Hematopoietic multipotent progenitor cell treated with erythropoietin and hydrocortisone succinate and interleukin-3 and kit ligand, for 17 days (in vitro differentiated cells): Measurements from ENCODE around the gene LSP1.
"Not testable (repeated sequence)": the region's sequence is repeated elsewhere in the genome, so short reads cannot be mapped to it uniquely, and the experiment has no call there.

Source experiments
- DNase-seq: peaks from one replicate; pipeline ENCODE4 v3.0.0-alpha.2; 2015; ENCODE audit warnings: low spot score

The LSP1 gene

DNA sequence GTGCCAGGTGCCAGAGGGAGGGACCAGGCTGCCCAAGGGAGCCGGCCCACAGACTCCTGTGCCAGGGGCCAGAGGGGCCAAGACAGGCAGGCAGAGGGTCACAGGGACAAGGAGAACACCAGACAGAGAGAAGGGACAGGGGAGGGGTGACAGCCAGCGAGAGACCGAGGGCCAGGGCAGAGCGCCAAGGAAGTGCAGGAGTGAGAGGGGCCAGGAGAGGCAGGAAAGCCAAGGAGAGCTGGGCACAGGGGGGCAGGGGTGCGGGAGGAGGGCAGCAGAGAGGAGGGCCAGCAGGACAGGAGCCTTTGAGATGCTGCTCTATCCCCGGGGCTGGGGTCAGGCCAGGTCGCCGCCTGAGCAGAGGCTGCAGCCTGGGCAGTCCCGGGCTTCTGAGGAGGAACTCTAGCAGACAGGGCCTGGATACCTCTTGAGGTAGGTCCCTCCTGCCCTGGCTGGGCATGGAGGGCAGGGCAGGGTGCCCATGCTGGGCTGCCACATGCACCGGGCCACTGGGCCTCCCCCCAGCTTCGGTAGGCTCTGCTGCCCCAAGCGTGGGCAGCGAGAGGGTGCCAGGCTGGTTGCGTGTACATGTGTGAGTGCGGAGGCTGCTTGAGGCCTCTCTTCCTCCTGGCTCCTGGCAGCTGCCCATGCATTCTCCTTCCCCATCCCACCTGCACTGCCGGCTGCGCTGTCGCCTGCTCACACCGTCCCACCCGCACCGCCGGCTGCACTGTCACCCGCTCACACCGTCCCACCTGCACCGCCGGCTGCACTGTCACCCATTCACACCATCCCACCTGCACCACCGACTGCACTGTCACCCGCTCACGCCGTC is 12.2 kb downstream of the LSP1 start:
- no peak for DNase-seq

DNA sequence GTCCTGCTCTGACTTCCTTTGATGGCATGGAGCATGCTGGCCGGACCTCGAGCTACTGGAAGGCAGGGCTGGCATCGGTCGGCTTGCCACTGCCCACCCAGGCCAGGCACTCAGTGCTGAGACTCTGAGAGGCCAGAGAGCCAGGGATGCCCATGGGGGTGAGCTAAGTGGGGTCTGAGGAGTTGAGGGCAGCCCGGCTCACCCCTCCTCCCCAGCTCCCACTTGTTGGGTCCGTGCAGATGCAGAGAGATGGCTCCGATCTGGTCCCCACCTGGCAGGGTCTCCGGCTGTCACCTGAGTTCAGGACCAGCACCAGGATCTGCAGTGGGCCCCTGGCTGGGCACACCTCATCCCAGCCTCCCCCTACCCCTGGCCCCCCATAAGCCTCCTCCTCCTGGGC is 13.3 kb downstream of the LSP1 start:
- DNase-seq = no peak

DNA sequence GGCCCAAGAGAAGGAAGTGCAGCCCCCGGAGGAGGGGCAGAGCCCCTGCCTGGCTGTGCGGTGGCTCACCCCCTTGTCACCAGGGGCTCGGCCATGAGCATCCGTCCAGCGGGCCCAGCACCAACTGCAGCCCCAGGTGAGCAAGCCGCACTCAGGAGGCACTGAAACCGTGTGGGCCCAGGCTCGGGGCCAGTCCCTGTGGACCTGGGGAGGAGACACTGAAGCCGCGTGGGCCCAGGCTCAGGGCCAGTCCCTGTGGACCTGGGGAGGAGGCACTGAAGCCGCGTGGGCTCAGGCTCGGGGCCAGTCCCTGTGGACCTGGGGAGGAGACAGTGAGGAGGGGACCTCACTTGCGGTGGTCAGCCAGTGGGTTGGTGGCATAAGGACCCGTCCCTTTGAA is 13.9 kb downstream of the LSP1 start:
- DNase-seq = no peak

DNA sequence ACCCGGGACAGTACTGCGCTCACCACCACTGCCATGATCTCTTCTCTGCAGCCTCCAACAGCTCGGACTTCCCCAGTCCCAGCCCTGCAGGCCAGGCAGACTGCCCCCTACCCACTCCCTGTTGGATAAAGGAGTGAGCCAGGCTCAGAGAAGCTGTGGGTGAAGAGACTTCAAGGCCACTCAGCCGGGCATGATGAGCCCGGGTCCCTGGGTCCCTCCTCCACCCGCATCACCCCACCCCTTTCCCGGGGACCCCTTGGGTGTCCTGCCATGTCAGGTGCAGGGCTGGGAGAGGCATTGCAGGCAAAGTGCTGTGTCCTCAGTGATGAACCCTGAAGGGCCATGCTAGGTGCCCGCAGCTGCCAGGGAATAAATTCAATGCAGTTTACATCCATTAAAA is 14.5 kb downstream of the LSP1 start:
- DNase-seq = no peak

DNA sequence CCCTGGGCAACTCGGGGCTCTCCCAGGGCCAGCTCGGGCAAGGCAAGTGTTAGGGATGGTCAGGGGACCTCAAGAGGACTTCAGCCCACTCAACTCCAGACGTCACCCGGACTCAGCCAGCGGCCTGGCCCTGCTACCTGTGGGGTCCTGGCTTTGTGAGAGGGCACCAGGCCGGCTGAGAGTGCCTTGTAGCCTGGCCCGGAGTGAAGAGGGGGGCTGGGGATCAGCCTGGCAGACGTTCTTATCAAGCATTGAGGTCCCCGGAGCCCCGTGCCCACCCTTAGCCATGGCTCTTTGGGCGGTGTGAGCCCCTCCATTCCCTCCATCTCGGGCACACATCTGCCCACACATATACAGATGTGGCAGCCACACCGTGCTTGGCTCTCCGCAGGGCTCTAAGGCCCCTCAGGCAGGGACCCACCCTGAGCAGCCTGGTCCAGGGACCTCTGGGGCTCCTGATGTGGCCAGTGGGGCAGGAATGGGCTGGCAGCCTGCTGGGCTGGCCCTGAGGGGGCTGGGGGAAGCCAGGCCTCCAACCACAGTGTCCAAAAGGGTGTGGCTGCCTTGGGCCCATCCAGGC is 15.3 kb downstream of the LSP1 start:
- DNase-seq = no peak

DNA sequence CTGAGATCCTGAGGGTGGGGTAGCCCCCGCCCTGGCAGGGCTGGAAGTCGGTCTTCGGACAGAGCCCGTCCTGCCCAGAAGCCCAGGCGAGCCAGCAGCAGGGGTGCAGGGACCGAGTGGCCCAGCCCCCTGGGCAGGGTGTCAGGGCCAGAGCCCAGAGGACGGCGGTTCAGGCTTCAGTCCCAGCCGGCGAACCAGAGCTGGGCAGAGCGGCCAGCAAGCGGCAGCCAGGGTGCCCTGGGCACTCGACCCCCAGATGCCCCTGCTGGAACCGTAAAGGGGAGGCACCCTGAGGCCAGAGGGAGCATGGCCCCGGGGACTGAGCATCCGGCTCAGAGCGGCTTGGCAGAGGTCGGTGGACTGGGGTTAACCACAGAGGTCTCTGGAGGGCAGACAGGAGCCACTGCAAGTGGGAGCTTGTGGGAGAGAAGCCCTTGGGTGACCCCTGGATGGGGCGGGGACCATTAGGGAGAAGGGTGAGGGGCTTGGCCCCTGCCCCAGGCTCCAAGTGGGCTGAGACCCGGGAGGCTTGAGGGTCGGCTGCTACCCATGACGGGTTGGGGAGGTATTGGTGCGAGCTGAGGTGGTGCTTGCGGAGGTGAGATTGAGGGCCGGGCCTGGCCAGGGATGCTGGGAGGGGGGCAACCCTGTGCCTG is 15.9 kb downstream of the LSP1 start:
- no peak for DNase-seq

DNA sequence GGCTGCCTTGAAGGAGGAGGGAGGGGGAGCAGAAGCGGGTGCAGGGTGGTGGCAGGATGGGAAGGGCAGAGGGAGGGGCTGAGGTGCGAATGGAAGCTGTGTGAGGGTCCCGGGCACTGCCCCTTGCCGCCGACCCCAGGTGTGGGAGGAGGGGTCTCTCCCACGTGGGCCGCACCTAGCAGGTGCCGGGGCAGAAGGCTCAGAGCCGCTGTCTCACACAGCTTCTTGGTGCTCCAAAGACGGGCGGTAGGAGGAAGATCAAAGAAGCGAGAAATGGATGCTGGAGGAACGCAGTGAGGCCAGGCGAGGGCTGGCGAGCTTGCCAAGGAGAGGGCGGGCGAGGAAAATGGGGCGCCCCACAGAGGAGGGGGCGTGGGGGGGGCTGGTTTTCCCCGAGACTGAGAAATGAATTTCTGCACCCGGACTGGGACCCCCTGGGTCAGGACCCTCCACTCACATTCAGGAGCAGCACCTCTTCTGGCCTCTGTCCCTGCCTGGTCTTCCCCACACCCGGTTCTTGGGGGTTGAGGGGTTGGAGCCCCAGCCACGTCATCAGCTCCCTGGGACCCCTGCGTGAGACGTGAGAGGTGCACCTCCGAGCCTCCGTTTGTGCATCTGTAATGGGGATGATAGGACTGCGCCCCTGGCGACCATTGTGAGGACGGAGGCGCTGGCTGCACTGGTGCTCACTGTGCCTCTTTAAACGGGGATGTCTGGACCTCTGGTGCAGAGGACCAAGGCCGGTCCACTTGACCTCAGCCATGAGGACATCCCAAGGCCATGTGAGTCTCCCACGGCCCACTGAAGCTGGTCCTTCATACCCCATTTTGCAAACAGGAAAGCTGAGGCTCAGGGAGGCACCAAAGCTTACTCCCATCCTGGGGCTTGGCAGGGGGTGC is 16.8 kb downstream of the LSP1 start:
- DNase-seq = no peak

DNA sequence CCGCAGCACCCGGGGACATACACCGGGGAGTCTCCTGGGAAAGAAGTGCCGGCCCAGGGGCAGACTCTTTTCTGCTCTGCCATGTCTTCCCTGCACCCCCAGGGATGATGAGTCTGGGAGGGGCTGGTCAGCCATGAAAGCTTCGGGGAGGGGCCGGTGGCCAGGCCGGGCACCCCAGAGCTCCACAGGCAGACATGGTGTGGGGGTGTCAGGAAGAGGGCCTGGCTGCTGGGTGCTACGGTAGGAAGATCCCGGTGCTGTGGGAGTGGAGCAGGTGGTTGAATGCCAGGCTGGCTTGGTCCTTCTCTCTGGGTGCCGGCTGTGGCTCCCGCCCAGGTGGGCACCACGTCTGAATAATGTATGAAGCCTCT is 17.4 kb downstream of the LSP1 start:
- DNase-seq = no peak

DNA sequence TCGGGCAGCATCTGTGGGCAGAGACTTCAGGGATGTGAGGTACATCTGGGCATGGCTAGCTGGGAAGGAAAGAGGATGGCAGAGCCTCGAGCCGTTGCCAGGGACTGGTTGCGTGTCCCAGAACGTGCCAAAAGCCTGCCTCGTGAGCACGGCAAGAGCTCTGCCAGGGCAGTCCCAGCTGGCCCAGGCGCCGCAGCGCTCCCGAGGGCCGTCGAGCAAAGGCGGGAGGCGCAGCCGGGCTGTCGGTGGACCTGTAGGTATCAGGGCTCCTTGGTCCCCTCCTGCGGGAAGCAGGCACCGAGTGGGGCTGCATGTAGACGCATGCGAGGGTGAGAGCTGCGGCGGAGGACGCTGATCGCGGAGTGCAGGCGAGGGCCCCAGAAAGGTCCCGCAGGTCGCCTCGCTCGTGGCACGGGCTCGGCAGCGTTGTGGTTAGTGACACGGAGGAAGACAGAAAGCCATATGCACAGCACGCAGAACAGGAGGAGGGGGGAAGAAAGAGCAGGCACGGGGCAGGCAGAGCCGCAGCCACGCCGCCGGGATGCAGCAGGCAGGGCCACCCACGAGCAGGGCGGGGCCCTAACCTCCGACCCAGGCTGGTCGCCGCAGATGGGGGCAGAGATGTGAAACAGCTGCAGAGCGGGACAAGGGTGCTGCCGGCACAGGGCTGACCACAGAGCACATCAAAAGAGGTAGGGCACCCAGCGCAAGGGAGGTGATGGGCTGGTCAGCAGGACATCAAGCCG is 18.0 kb downstream of the LSP1 start:
- DNase-seq = no peak

DNA sequence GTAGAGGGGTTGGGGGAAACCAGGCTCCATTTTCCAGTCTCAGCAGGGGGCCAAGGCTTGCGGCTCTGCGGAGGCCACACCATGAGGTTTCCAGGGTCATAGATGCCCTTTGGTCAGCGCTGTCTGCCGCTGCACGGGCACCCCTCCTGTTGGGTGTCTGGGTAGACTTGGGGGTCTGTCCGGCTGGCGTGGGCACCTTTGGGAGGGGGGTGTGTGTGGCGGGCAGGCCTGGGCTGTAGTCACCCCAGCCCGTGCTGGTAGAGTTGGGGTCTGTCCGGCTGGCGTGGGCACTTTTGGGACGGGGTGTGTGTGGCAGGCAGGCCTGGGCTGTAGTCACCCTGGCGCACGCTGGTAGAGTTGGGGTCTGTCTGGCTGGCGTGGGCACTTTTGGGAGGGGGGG is 18.6 kb downstream of the LSP1 start:
- no peak for DNase-seq

DNA sequence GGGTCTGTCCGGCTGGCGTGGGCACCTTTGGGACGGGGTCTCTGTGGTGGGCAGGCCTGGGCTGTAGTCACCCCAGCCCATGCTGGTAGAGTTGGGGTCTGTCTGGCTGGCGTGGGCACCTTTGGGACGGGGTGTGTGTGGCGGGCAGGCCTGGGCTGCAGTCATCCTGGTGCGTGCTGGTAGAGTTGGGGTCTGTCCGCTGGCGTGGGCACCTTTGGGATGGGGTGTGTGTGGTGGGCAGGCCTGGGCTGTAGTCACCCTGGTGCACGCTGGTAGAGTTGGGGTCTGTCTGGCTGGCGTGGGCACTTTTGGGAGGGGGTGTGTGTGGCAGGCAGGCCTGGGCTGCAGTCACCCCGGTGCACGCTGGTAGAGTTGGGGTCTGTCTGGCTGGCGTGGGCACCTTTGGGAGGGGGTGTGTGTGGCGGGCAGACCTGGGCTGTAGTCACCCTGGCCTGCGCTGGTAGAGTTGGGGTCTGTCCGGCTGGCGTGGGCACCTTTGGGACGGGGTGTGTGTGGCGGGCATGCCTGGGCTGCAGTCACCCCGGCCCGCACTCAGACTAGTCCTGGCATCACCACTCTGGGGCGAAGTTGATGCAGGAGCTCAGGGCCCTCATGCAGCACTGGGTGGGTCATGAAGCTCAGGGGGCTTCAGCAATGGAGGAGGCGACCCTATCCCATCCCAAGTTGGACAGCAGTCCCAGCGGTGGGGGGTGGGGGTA is 19.5 kb downstream of the LSP1 start:
- DNase-seq = no peak

DNA sequence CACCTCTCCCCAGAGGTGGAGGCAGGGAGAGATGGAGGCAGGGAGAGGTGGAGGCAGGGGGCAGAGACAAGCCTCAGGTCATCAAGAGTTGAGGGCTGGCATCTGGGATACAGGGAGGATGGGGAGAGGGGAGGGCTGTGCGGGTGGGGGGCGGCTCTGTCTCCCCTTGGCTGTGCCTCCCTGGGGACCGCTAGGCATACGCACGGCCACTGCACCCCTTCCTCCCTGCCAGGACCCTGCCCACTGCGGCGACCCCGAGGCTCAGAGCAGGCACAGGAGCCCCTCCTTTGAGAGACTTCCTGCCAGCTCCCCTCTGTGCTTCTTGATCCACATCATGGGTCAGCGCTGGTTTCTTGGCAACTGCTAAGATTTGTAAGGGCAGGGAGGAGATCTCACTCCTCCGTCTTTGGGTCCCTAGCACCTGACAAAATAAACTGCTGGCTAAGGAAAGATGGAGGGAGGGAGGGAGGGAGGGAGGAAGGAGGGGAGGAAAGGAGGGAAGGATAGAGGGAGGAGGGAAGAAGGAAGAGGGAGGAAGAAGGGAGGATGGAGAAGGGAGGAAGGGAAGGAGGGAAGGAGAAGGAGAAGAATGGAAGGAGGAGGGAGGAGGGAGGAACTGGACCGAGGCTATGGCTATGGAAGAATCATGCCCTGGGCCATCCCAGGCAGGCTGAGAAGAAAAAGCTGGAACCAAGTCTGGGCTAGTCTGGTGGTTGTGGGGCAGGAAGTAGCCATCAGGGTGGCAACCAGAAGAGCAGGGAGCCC is 20.3 kb downstream of the LSP1 start:
- no peak for DNase-seq

DNA sequence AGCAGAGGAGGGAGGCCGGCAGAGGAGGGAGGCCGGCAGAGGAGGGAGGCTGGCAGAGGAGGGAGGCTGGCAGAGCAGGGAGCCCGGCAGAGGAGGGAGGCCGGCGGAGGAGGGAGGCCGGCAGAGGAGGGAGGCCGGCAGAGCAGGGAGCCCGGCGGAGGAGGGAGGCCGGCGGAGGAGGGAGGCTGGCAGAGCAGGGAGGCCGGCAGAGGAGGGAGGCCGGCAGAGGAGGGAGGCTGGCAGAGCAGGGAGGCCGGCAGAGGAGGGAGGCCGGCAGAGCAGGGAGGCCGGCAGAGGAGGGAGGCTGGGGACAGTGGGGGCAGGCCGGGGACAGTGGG is 20.9 kb downstream of the LSP1 start:
- not testable (repeated sequence) for DNase-seq

DNA sequence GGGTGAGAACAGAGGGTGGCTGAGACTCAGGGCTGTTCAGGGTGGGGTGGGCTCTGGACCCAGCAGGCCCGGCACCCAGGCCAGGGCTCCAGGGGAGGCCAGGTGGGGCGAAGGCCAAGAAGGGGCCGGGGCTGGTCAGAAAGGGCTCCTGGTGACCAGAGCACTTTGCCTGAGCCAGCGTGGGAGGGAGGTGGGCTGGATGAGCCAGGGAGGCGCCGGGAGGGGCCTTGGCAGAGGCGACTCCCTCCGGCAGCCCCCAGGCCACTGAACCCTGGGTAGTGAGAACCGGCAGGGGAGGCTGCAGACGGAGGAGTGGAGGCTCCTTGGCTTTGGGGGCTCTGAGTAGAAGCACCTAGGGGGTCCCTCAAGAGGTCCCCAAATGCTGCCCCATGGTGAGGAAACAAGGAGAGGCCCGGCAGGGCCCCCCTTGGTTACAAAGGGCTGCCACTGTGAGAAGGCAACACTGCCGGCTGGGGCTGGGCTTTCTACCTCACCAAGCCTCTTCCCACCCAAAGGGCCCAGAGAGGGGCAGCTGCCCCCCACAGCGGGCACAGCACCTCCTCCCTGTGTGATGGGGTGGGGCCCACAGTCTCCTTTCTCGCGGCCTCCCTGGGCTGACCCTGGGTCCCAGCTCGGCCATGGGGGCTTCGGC is 21.7 kb downstream of the LSP1 start:
- not testable (repeated sequence) for DNase-seq

DNA sequence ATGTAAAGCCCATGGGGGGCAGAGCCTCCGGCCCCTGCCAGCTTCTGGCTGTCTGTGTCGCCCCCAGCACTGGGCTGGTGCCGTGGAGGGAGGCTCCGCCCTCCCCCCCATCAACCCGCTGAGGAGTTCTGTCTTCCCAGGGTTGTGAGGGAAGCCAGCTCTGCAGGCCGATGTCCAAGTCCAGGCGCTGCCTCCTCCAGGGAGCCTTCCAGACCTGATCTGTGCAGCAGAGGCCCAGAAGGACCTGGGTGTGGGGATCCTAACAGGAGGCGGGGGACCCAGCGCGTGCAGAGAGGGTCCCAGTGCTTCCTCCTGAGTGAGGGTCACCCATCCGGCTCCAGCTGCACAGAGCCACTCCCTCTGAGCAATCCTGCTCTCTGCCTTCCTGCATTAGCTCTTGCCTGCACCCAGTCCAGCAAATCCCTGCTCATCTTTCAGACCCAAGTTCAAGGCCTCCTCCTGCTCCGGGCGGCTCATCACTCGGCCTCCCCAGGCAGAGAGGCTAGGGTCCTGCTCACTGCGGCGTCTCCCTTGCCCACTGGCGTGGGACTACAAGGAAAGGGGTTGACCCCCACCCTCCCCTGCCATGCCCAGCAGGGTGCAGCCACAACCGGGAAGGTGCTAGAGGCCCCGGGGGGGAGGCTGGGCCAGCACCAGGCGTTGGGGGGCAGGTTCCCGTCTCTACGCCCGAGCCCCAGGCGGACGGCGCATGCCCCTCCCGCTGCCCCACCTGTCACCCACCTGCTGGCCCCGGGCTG is 22.4 kb downstream of the LSP1 start:
- DNase-seq = no peak

DNA sequence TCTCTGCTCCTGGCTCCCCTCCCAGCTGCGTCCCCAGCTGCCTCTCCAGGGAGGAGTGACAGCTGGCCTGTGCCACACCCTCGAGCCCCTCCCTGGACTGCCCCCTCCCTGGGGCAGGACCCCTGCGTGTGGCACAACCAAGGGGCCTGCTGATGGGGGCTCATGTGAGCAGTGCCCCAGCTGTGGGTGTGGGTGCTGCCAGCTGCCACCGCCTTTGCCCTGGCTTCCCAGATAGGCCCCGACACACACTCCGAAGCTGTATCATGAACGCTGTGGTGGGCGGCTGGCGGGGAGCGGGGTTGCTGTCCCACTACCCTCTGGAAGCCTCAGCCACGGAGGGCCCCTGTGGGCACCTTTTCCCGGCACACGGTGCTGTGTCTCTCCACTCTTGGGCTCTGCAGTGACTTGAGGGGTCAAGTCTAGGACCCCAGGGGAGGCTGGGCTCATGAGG is 23.0 kb downstream of the LSP1 start:
- DNase-seq = not testable (repeated sequence)

DNA sequence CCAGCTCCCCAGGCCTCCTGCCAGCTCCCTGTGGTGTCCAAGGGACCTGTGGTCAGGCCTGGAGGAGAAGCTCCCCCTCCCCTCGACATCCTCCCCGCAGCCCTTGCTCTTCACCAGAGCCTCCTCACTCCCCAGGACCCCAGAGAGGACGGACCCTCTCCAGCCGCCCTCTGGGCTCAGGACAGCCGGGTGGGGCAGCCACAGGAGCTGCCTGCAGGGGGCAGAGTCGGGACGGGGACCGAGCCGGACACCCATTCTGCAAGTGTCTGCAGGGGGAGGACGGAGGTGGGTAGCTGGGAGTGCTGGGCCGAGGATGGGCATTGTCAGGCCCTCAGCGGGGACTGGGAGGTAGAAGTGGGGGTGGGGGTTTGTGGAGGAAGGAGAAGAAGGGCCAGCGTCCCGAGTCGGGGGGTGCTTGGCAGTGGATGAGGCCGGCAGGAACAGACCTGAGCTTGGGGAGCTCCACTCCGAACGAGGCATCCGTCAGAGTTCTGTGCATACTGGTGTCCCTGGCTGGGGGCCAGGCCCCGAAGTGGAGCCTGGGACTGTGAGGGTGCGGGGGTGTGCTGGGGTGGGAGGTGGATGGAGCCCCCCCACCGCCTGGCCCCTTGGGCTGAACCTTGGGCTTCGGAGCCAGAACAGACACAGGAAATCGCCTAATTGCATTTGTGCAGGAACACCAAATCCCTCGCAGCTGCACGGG is 23.6 kb downstream of the LSP1 start:
- no peak for DNase-seq
